ENCODE measurements around the gene RND2. TPM values are rescaled to one million over a fixed set of nuclear protein-coding genes. Genes with fewer than 3 reads are reported as not detected.

The RND2 gene
- total and polyA plus RNA-seq, 9 of the 15 experiments (the other 6 are each of a cell fraction or from before 2014, with no cell fraction given), result 0.15 to 1.9 (median 0.98) TPM

DNA sequence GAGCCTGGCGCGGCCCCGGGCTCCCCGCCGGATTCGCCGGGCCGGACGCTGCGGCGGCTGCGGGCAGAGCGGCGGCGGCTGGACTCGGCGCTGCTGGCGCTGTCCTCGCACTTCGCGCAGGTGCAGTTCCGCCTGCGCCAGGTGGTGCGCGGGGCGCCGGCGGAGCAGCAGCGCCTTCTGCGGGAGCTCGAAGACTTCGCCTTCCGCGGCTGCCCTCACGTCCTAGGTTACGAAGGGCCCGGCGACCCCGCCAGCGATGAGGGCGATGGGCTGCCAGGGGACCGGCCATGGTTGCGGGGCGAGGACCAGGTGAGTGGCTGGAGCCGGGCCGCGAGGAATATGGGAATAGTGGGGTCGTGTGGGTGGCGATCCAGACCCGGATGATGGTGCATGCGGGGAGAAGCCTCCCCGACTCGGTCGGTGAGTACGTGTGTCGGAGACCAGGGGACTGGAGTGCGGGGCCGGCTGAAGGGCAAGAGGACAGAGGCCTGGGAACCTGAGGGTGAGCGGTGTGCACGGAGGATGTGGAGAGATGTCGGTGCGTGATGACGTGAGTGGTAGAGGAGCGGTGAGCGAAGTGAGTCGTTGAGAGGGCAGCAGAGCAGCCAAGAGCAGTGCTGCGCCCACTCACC lies 44.1 kb upstream of the RND2 start (continued):
- TF ChIP-seq, protein P1, sequence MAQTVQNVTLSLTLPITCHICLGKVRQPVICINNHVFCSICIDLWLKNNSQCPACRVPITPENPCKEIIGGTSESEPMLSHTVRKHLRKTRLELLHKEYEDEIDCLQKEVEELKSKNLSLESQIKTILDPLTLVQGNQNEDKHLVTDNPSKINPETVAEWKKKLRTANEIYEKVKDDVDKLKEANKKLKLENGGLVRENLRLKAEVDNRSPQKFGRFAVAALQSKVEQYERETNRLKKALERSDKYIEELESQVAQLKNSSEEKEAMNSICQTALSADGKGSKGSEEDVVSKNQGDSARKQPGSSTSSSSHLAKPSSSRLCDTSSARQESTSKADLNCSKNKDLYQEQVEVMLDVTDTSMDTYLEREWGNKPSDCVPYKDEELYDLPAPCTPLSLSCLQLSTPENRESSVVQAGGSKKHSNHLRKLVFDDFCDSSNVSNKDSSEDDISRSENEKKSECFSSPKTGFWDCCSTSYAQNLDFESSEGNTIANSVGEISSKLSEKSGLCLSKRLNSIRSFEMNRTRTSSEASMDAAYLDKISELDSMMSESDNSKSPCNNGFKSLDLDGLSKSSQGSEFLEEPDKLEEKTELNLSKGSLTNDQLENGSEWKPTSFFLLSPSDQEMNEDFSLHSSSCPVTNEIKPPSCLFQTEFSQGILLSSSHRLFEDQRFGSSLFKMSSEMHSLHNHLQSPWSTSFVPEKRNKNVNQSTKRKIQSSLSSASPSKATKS (CRISPR knock-in tag; IDR thresholded peaks at IDR 0.05), result no peak
- TF ChIP-seq ZNF23 (CRISPR knock-in tag; IDR thresholded peaks at IDR 0.05), result no peak
- no peak for TF ChIP-seq ZNF57 (CRISPR knock-in tag; IDR thresholded peaks at IDR 0.05)
- TF ChIP-seq SAP30 (IDR thresholded peaks at IDR 0.05; ENCODE audit: borderline replicate concordance, insufficient read depth, low read depth, low read length, poor library complexity, severe bottlenecking), result no peak
- TF ChIP-seq JUND (IDR thresholded peaks at IDR 0.05; ENCODE audit: borderline replicate concordance, low read depth, low read length), result 0 out of 2 replicates have a peak, but pooled peaks have one; percentile 7
- no peak for TF ChIP-seq JUND (tag; IDR thresholded peaks at IDR 0.05; ENCODE audit: borderline replicate concordance, low read depth, low read length)
- no peak for TF ChIP-seq TCFL5 (CRISPR knock-in tag; conservative IDR thresholded peaks at IDR 0.05)
- TF ChIP-seq ZNF133 (CRISPR knock-in tag; IDR thresholded peaks at IDR 0.05), result no peak
- TF ChIP-seq, protein P2, sequence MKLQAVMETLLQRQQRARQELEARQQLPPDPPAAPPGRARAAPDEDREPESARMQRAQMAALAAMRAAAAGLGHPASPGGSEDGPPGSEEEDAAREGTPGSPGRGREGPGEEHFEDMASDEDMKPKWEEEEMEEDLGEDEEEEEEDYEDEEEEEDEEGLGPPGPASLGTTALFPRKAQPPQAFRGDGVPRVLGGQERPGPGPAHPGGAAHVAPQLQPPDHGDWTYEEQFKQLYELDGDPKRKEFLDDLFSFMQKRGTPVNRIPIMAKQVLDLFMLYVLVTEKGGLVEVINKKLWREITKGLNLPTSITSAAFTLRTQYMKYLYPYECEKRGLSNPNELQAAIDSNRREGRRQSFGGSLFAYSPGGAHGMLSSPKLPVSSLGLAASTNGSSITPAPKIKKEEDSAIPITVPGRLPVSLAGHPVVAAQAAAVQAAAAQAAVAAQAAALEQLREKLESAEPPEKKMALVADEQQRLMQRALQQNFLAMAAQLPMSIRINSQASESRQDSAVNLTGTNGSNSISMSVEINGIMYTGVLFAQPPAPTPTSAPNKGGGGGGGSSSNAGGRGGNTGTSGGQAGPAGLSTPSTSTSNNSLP (IDR thresholded peaks at IDR 0.05; ENCODE audit: borderline replicate concordance, low read depth, low read length), result no peak
- no peak for TF ChIP-seq MAFG (tag; conservative IDR thresholded peaks at IDR 0.05)
- TF ChIP-seq IFI16 (CRISPR knock-in tag; IDR thresholded peaks at IDR 0.05), result no peak
- TF ChIP-seq, protein P3, sequence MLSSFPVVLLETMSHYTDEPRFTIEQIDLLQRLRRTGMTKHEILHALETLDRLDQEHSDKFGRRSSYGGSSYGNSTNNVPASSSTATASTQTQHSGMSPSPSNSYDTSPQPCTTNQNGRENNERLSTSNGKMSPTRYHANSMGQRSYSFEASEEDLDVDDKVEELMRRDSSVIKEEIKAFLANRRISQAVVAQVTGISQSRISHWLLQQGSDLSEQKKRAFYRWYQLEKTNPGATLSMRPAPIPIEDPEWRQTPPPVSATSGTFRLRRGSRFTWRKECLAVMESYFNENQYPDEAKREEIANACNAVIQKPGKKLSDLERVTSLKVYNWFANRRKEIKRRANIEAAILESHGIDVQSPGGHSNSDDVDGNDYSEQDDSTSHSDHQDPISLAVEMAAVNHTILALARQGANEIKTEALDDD (IDR thresholded peaks at IDR 0.05), result no peak
- TF ChIP-seq, protein P4, sequence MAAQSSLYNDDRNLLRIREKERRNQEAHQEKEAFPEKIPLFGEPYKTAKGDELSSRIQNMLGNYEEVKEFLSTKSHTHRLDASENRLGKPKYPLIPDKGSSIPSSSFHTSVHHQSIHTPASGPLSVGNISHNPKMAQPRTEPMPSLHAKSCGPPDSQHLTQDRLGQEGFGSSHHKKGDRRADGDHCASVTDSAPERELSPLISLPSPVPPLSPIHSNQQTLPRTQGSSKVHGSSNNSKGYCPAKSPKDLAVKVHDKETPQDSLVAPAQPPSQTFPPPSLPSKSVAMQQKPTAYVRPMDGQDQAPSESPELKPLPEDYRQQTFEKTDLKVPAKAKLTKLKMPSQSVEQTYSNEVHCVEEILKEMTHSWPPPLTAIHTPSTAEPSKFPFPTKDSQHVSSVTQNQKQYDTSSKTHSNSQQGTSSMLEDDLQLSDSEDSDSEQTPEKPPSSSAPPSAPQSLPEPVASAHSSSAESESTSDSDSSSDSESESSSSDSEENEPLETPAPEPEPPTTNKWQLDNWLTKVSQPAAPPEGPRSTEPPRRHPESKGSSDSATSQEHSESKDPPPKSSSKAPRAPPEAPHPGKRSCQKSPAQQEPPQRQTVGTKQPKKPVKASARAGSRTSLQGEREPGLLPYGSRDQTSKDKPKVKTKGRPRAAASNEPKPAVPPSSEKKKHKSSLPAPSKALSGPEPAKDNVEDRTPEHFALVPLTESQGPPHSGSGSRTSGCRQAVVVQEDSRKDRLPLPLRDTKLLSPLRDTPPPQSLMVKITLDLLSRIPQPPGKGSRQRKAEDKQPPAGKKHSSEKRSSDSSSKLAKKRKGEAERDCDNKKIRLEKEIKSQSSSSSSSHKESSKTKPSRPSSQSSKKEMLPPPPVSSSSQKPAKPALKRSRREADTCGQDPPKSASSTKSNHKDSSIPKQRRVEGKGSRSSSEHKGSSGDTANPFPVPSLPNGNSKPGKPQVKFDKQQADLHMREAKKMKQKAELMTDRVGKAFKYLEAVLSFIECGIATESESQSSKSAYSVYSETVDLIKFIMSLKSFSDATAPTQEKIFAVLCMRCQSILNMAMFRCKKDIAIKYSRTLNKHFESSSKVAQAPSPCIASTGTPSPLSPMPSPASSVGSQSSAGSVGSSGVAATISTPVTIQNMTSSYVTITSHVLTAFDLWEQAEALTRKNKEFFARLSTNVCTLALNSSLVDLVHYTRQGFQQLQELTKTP (IDR thresholded peaks at IDR 0.05; ENCODE audit: low read depth in 1 of 2, partially characterized antibody in 2 of 2), result no peak
- no peak for TF ChIP-seq RFX7 (CRISPR knock-in tag; IDR thresholded peaks at IDR 0.05)
- no peak for TF ChIP-seq HDAC8 (tag; IDR thresholded peaks at IDR 0.05)
- no peak for TF ChIP-seq ZNF134 (CRISPR knock-in tag; conservative IDR thresholded peaks at IDR 0.05)
- no peak for TF ChIP-seq ZNF586 (CRISPR knock-in tag; conservative IDR thresholded peaks at IDR 0.05)
- no peak for TF ChIP-seq TARDBP (IDR thresholded peaks at IDR 0.05)

Data from K562 (cell line).